H1 (cell line): Measurements from ENCODE around the gene ACTR1B.

Experiments
- CTCF ChIP-seq, 3 experiments: IDR thresholded peaks; 1 replicate in 2 of 3; 2 replicates in 1 of 3; pipeline versions ENCODE4 v1.5.1 to v1.6.1; 2011; ENCODE audit warnings: low read length in 3 of 3, mild to moderate bottlenecking in 3 of 3, inconsistent platforms in 2 of 3, low read depth in 1 of 3, moderate library complexity in 1 of 3; ENCODE audit not compliant: insufficient read depth in 1 of 3; ENCODE audit errors: control extremely low read depth in 1 of 3
- POLR2AphosphoS5 ChIP-seq: IDR thresholded peaks from 2 replicates; pipeline ENCODE4 v1.6.1; 2011; ENCODE audit warnings: low read depth, low read length

- TF ChIP-seq CTCF (IDR thresholded peaks at IDR 0.05; ENCODE audit: control extremely low read depth in 1 of 3, insufficient read depth in 1 of 3, low read depth in 1 of 3, low read length in 3 of 3): no peak
- TF ChIP-seq POLR2AphosphoS5: no peak
These were observed 759 bp upstream of the ACTR1B start for GRCh38 chr2:97664636-97664970.
